A549 (cell line): ENCODE measurements around the gene TMC6. TPM values are rescaled to one million over a fixed set of nuclear protein-coding genes. Genes with fewer than 3 reads are reported as not detected.
"Not testable (repeated sequence)": the region's sequence is repeated elsewhere in the genome, so short reads cannot be mapped to it uniquely, and the experiment has no call there.

Source experiments
- ATAC-seq, 2 experiments: fragments of 200-7000 bp in 1 of 2; fragments of >200 bp in 1 of 2; cut with Nextera tagmentation in 1 of 2; cut with Tn5 transposase in 1 of 2; 3 replicates each; pipeline versions ENCODE4 v1.8.0 to v1.9.1; 2018 to 2020; ENCODE audit warnings: mild to moderate bottlenecking in 1 of 2, moderate library complexity in 1 of 2
- CTCF ChIA-PET: fragments of 300-600 bp; sonication (Branson Sonifier 250); formaldehyde crosslinking; extraction: SDS; loops from one replicate; lab custom pipeline; 2021; ENCODE audit warnings: antibody characterized with exemption, inconsistent platforms; lab: Yijun Ruan, JAX
- POLR2A ChIA-PET: fragments of 350-600 bp; formaldehyde crosslinking; extraction: SDS; loops from one replicate; lab custom pipeline; 2021; ENCODE audit warnings: antibody characterized with exemption, inconsistent platforms; lab: Yijun Ruan, JAX
- DNase-seq, 2 experiments: peaks; one replicate each; pipeline versions ENCODE4 v3.0.0 to v3.0.0-alpha.2; 2011 to 2016; ENCODE audit warnings: low read depth in 1 of 2, low spot score in 1 of 2
- FAIRE-seq: peaks from 2 replicates; lab custom pipeline; 2011; peaks lifted over from hg19 to GRCh38; lab: Jason Lieb, UNC
- H3K27ac ChIP-seq, 2 experiments: fragments of >200 bp; sonication (Bioruptor Twin); formaldehyde crosslinking; 3 replicates each; pipeline ENCODE4 v1.5.1; 2016 to 2017
- H3K4me1 ChIP-seq: fragments of >200 bp; sonication (Bioruptor Twin); formaldehyde crosslinking; 3 replicates; pipeline ENCODE4 v1.6.1; 2016
- H3K4me2 ChIP-seq: fragments of >200 bp; sonication (Bioruptor Twin); formaldehyde crosslinking; 3 replicates; pipeline ENCODE4 v1.6.1; 2016
- H3K4me3 ChIP-seq: fragments of >200 bp; sonication (Bioruptor Twin); formaldehyde crosslinking; 3 replicates; pipeline ENCODE4 v1.5.1; 2016
- H3K9me3 ChIP-seq: fragments of >200 bp; sonication (Bioruptor Twin); formaldehyde crosslinking; 3 replicates; pipeline ENCODE4 v1.6.1; 2016
- ATOH8 ChIP-seq: fragments of 250-450 bp; sonication (Bioruptor Pico); IDR thresholded peaks from 2 replicates; pipeline ENCODE4 v1.5.0; 2020; ENCODE audit warnings: low read depth, mild to moderate bottlenecking, moderate library complexity
- CEBPB ChIP-seq, 2 experiments: fragments of >200 bp in 1 of 2; sonication (Bioruptor Twin) in 1 of 2; formaldehyde crosslinking in 1 of 2; IDR thresholded peaks; 2 replicates each; pipeline ENCODE4 v1.6.1; 2012 to 2016
- EP300 ChIP-seq, 2 experiments: fragments of >200 bp; sonication (Bioruptor Twin); formaldehyde crosslinking; IDR thresholded peaks; 2 replicates in 1 of 2; 3 replicates in 1 of 2; pipeline ENCODE4 v1.6.1; 2016 to 2017
- FOXS1 ChIP-seq: fragments of 250-450 bp; sonication (Bioruptor Pico); IDR thresholded peaks from 2 replicates; pipeline ENCODE4 v1.5.0; 2020; ENCODE audit warnings: mild to moderate bottlenecking, moderate library complexity
- HEYL ChIP-seq: fragments of 250-450 bp; sonication (Bioruptor Pico); IDR thresholded peaks from 2 replicates; pipeline ENCODE4 v1.8.0; 2021; ENCODE audit warnings: mild to moderate bottlenecking, moderate library complexity
- MAFK ChIP-seq: fragments of 450-650 bp; IDR thresholded peaks from 2 replicates; pipeline ENCODE4 v1.6.1; 2014; ENCODE audit not compliant: partially characterized antibody
- NFE2L2 ChIP-seq: fragments of 150-350 bp; conservative IDR thresholded peaks from 2 replicates; pipeline ENCODE4 v1.6.1; 2014; ENCODE audit warnings: low read length
- NPAS2 ChIP-seq: fragments of 250-450 bp; sonication (Bioruptor Pico); IDR thresholded peaks from 2 replicates; pipeline ENCODE4 v1.8.0; 2022; ENCODE audit warnings: mild to moderate bottlenecking, moderate library complexity, borderline replicate concordance
- NR3C1 ChIP-seq: fragments of >200 bp; sonication (Bioruptor Twin); formaldehyde crosslinking; IDR thresholded peaks from 3 replicates; pipeline ENCODE4 v1.6.1; 2017
- RCOR1 ChIP-seq: fragments of 150-350 bp; IDR thresholded peaks from 2 replicates; pipeline ENCODE4 v1.6.1; 2014; ENCODE audit warnings: antibody characterized with exemption, low read length, low read depth
- REST ChIP-seq: fragments of 200-600 bp; sonication (generic); IDR thresholded peaks from 2 replicates; pipeline ENCODE4 v1.6.1; 2016; ENCODE audit warnings: antibody characterized with exemption, mild to moderate bottlenecking, moderate library complexity
- SMC3 ChIP-seq: fragments of >200 bp; sonication (Bioruptor Twin); formaldehyde crosslinking; IDR thresholded peaks from 3 replicates; pipeline ENCODE4 v1.6.1; 2018; ENCODE audit warnings: inconsistent platforms
- SREBF2 ChIP-seq: fragments of 450-650 bp; IDR thresholded peaks from 2 replicates; pipeline ENCODE4 v1.6.1; 2014; ENCODE audit warnings: mild to moderate bottlenecking, moderate library complexity
- TP53 ChIP-seq: fragments of 250-450 bp; sonication (Bioruptor Pico); IDR thresholded peaks from 2 replicates; pipeline ENCODE4 v1.5.0; 2021; ENCODE audit warnings: mild to moderate bottlenecking, moderate library complexity
- ZSCAN20 ChIP-seq: fragments of 250-450 bp; sonication (Bioruptor Pico); IDR thresholded peaks from 2 replicates; pipeline ENCODE4 v1.8.0; 2022; ENCODE audit warnings: mild to moderate bottlenecking, moderate library complexity
- WGBS: methylation state at CpG from one replicate; pipeline ENCODE4 v1.1.6; 2017; ENCODE audit errors: missing lambda C conversion rate; 5-methylcytosine and 5-hydroxymethylcytosine counted together
- polyA plus RNA-seq, 4 experiments: library from polyadenylated mRNA; depleted of rRNA in 3 of 4; stranded (reverse); fragments of >200 nt; fragmentation: RNase III in 1 of 4; extraction: RNeasy Plus Mini Kit Qiagen cat#74134 plus additional on column Dnase treatment in 1 of 4; gene quantifications; 2 replicates in 3 of 4; 3 replicates in 1 of 4; pipeline ENCODE4 v1.2.3, GENCODE V29; 2011 to 2017

Gene TMC6
- polyA plus RNA-seq, 2 of the 4 experiments (the other 2 are of a cell fraction) = 4.7 to 9.4 TPM

- H3K4me1 ChIP-seq = no peaks in the 10 kb centered on the region
- DNase-seq (no peak), ATAC-seq (no peak), FAIRE-seq (no peak)
- H3K4me3 ChIP-seq = no peak overlapping the region
- no peaks in the 10 kb centered on the region for H3K9me3 ChIP-seq
- CTCF ChIA-PET = interaction anchor here (0.8 to 6.1 kb wide), 8 partner anchors 13 to 167 kb away, joined by 3 to 83 read pairs (median 4); no protein-coding TSS in a partner anchor
- H3K27ac ChIP-seq = no peak overlapping the region
- no peak overlapping the region for H3K4me2 ChIP-seq
- TF ChIP-seq CEBPB (IDR thresholded peaks at IDR 0.05) = no peak
- TF ChIP-seq NFE2L2 = no peak
- no peak for TF ChIP-seq NPAS2
- TF ChIP-seq SMC3 = no peak
- TF ChIP-seq ZSCAN20 (CRISPR knock-in tag) = no peak
- no peak for TF ChIP-seq NR3C1
- TF ChIP-seq FOXS1 (CRISPR knock-in tag) = no peak
- TF ChIP-seq ATOH8 (CRISPR knock-in tag) = no peak
- TF ChIP-seq EP300 (IDR thresholded peaks at IDR 0.05) = no peak
- no peak for TF ChIP-seq HEYL (CRISPR knock-in tag)
- TF ChIP-seq TP53 = no peak
- TF ChIP-seq RCOR1 = no peak
- 79% methylated on average over 7 of the region's 7 CpGs for WGBS
- POLR2A ChIA-PET = no interaction called here
Measured at GRCh38 chr17:78082988-78083387, 45.6 kb downstream of the TMC6 start.

- H3K4me3 ChIP-seq, POLR2A ChIA-PET, H3K4me2 ChIP-seq: not testable (repeated sequence)
- TF ChIP-seq MAFK = peak; percentile 31
- TF ChIP-seq, all 56 proteins: peak for 1; not testable (repeated sequence) for 55
- not testable (repeated sequence) for DNase-seq, H3K27ac ChIP-seq, FAIRE-seq, ATAC-seq, H3K9me3 ChIP-seq, H3K4me1 ChIP-seq
- 81% methylated on average over 5 of the region's 5 CpGs for WGBS
- CTCF ChIA-PET = interaction anchor here (0.8 to 6.1 kb wide), 5 partner anchors 14 to 168 kb away, joined by 3 to 83 read pairs (median 3); no protein-coding TSS in a partner anchor
Measured at GRCh38 chr17:78082355-78082872, 46.1 kb downstream of the TMC6 start.

- FAIRE-seq (no peak), DNase-seq (no peak), ATAC-seq (no peak)
- no peaks in the 10 kb centered on the region for H3K4me1 ChIP-seq
- 88% methylated on average over 3 of the region's 3 CpGs for WGBS
- TF ChIP-seq ZSCAN20 (CRISPR knock-in tag) (no peak), SREBF2 (no peak)
- no peak overlapping the region for H3K4me3 ChIP-seq
- POLR2A ChIA-PET = no interaction called here
- no peaks in the 10 kb centered on the region for H3K9me3 ChIP-seq
- H3K4me2 ChIP-seq = no peak overlapping the region
- CTCF ChIA-PET = interaction anchor here (6.1 kb wide), 1 partner anchor 15 kb away, joined by 83 read pairs; no protein-coding TSS in a partner anchor
- no peak overlapping the region for H3K27ac ChIP-seq
Measured at GRCh38 chr17:78081551-78081950, 47.0 kb downstream of the TMC6 start.

GRCh38 chr17:78079253-78079652 lies 49.3 kb downstream of the TMC6 start:
- H3K9me3 ChIP-seq = no peaks in the 10 kb centered on the region
- DNase-seq = no peak
- WGBS = 86% methylated on average over 6 of the region's 6 CpGs
- H3K4me3 ChIP-seq = no peak overlapping the region
- POLR2A ChIA-PET = no interaction called here
- no peak for TF ChIP-seq REST
- TF ChIP-seq, all 56 proteins: peak for 0
- Histone ChIP-seq H3K27ac (no peak overlapping the region), H3K4me1 (no peaks in the 10 kb centered on the region), H3K4me2 (no peak overlapping the region)
- ATAC-seq (no peak), FAIRE-seq (no peak)
- CTCF ChIA-PET = interaction anchor here (1.2 to 1.6 kb wide), 2 partner anchors 59 to 97 kb away, joined by 3 to 5 read pairs; no protein-coding TSS in a partner anchor
